Gastroesophageal sphincter (tissue), 4 donors: ENCODE data around the gene NOTUM. TPM values are rescaled to one million over a fixed set of nuclear protein-coding genes. Genes with fewer than 3 reads are reported as not detected.
A peak's percentile ranks its signal among the peaks of the same experiment; 100 is the strongest.

ENCODE experiments used
- ATAC-seq: fragments of 150-250 bp; one replicate; pipeline ENCODE4 v1.9.1; 2016; ENCODE audit warnings: mild to moderate bottlenecking, moderate library complexity
- H3K27ac ChIP-seq, 4 donors: fragments of 200-600 bp; sonication (generic) in 3 of 4; 1 replicate in 3 of 4; 2 replicates in 1 of 4; pipeline ENCODE4 v1.5.1; 2016 to 2019
- H3K27me3 ChIP-seq: fragments of 200-600 bp; sonication (generic); one replicate; pipeline ENCODE4 v1.5.1; 2019
- H3K36me3 ChIP-seq, 2 donors: fragments of 200-600 bp; sonication (generic); one replicate each; pipeline ENCODE4 v1.5.1; 2019; ENCODE audit warnings: control low read depth in 1 of 2
- H3K4me1 ChIP-seq, 3 donors: fragments of 200-600 bp; sonication (generic); 1 replicate in 2 of 3; 2 replicates in 1 of 3; pipeline ENCODE4 v1.5.1; 2016 to 2019; ENCODE audit warnings: control low read depth in 2 of 3
- H3K4me3 ChIP-seq, 2 donors: fragments of 200-600 bp; sonication (generic); one replicate each; pipeline ENCODE4 v1.5.1; 2019; ENCODE audit warnings: mild to moderate bottlenecking in 1 of 2, moderate library complexity in 1 of 2
- H3K9me3 ChIP-seq, 3 donors: fragments of 200-600 bp; sonication (generic); one replicate each; pipeline ENCODE4 v1.5.1; 2017 to 2019; ENCODE audit warnings: control low read depth in 2 of 3
- CTCF ChIP-seq, 4 experiments: fragments of 200-600 bp in 2 of 4; fragments of 450-650 bp in 2 of 4; sonication (generic) in 1 of 4; IDR thresholded peaks; one replicate each; pipeline ENCODE4 v1.5.1; 2017 to 2019; ENCODE audit warnings: antibody characterized with exemption in 4 of 4, mild to moderate bottlenecking in 2 of 4, moderate library complexity in 2 of 4
- EP300 ChIP-seq: sonication (generic); formaldehyde crosslinking; IDR thresholded peaks from one replicate; pipeline ENCODE4 v1.6.1; 2017; ENCODE audit warnings: antibody characterized with exemption, mild to moderate bottlenecking
- POLR2A ChIP-seq, 2 donors: fragments of 450-650 bp; IDR thresholded peaks; one replicate each; pipeline ENCODE4 v1.6.1; 2017; ENCODE audit warnings: antibody characterized with exemption in 2 of 2, mild to moderate bottlenecking in 2 of 2, moderate library complexity in 1 of 2
- POLR2AphosphoS5 ChIP-seq: sonication (generic); formaldehyde crosslinking; IDR thresholded peaks from one replicate; pipeline ENCODE4 v1.6.1; 2017; ENCODE audit warnings: antibody characterized with exemption
- WGBS, 2 donors: methylation state at CpG; one replicate each; pipeline ENCODE4 v1.1.5; 2018; ENCODE audit warnings: low coverage in 1 of 2; 5-methylcytosine and 5-hydroxymethylcytosine counted together
- total RNA-seq, 4 donors: library from RNA; depleted of rRNA; stranded (reverse); fragments of >200 nt; gene quantifications; one replicate each; pipeline ENCODE4 v1.1.0, GENCODE V29; 2016

NOTUM gene
- total RNA-seq, 4 donors from 2014 or later = 0.22 TPM; not detected in 3

- peak overlapping the region in 2 of 4 donors; percentile 44 to 57 for H3K27ac ChIP-seq
- H3K9me3 ChIP-seq = no peaks in the 10 kb centered on the region
- no peak for ATAC-seq
- H3K36me3 ChIP-seq = peaks cover 0 to 12% of the 10 kb centered on the region in 2 donors
- TF ChIP-seq POLR2A (IDR thresholded peaks at IDR 0.05) = no peak
- no peak for TF ChIP-seq POLR2AphosphoS5
- TF ChIP-seq EP300 = no peak
- no peak for TF ChIP-seq CTCF (IDR thresholded peaks at IDR 0.05)
- no peaks in the 10 kb centered on the region for H3K27me3 ChIP-seq
- H3K4me3 ChIP-seq = no peak overlapping the region
- no CpG with 5 or more reads among the region's 41 CpGs for WGBS, 2 donors
- H3K4me1 ChIP-seq = peaks cover 0 to 46% (median 21%) of the 10 kb centered on the region in 3 donors
These were observed 43.8 kb upstream of the NOTUM start for GRCh38 chr17:82004517-82005455.

GRCh38 chr17:82003411-82004381 is 42.7 kb upstream of the NOTUM start:
- H3K27me3 ChIP-seq = no peaks in the 10 kb centered on the region
- H3K27ac ChIP-seq = peak overlapping the region in 3 of 4 donors; percentile 44 to 59 (median 57)
- H3K36me3 ChIP-seq = peaks cover 0 to 9% of the 10 kb centered on the region in 2 donors
- H3K4me3 ChIP-seq = no peak overlapping the region
- WGBS, 2 donors = 46 to 64% methylated on average over 9 to 11 of the region's 53 CpGs
- ATAC-seq = peak; percentile 92
- H3K9me3 ChIP-seq = no peaks in the 10 kb centered on the region
- peaks cover 0 to 46% (median 21%) of the 10 kb centered on the region in 3 donors for H3K4me1 ChIP-seq
- peak; percentile 62 for TF ChIP-seq POLR2AphosphoS5
- no peak for TF ChIP-seq CTCF (IDR thresholded peaks at IDR 0.05)

GRCh38 chr17:82001571-82002056 is 40.6 kb upstream of the NOTUM start:
- Histone ChIP-seq H3K27me3 (no peaks in the 10 kb centered on the region), H3K27ac (no peak overlapping the region), H3K9me3 (no peaks in the 10 kb centered on the region), H3K4me1 (peaks cover 0 to 41% (median 19%) of the 10 kb centered on the region in 3 donors), H3K4me3 (no peak overlapping the region), H3K36me3 (peaks cover 0 to 18% of the 10 kb centered on the region in 2 donors)
- TF ChIP-seq POLR2AphosphoS5 = no peak
- TF ChIP-seq POLR2A (IDR thresholded peaks at IDR 0.05) = no peak
- TF ChIP-seq CTCF (IDR thresholded peaks at IDR 0.05) = no peak
- TF ChIP-seq EP300 = no peak
- ATAC-seq = no peak
- WGBS, 2 donors = 81 to 84% methylated on average over 3 to 5 of the region's 17 CpGs

GRCh38 chr17:82000803-82001570 is 40.0 kb upstream of the NOTUM start:
- H3K9me3 ChIP-seq = no peaks in the 10 kb centered on the region
- peaks cover 0 to 25% of the 10 kb centered on the region in 2 donors for H3K36me3 ChIP-seq
- H3K27me3 ChIP-seq = no peaks in the 10 kb centered on the region
- ATAC-seq = no peak
- no peak overlapping the region for H3K4me3 ChIP-seq
- TF ChIP-seq POLR2A (IDR thresholded peaks at IDR 0.05) (no peak), POLR2AphosphoS5 (no peak), EP300 (no peak), CTCF (IDR thresholded peaks at IDR 0.05) (no peak)
- no CpG with 5 or more reads among the region's 32 CpGs for WGBS, 2 donors
- H3K4me1 ChIP-seq = peaks cover 0 to 35% (median 17%) of the 10 kb centered on the region in 3 donors
- H3K27ac ChIP-seq = no peak overlapping the region
